OCI-LY3 (cell line): Measurements from ENCODE around the gene DCTN1.
A peak's percentile ranks its signal among the peaks of the same experiment; 100 is the strongest.

Source experiments
- H2AFZ ChIP-seq: fragments of 200-600, 300-600 bp; shearing (Covaris generic); 2 replicates; pipeline ENCODE4 v1.6.0; 2014; ENCODE audit warnings: antibody characterized with exemption, low read depth, low read length
- H3K27ac ChIP-seq: fragments of 200-600, 300-600 bp; sonication (generic); 2 replicates; pipeline ENCODE4 v1.5.1; 2014; ENCODE audit warnings: mild to moderate bottlenecking, low read length, moderate library complexity, mixed read lengths
- H3K27me3 ChIP-seq: fragments of 200-600, 300-600 bp; sonication (generic); 2 replicates; pipeline ENCODE4 v1.6.1; 2014; ENCODE audit warnings: low read depth, low read length, mixed read lengths
- H3K36me3 ChIP-seq: fragments of 200-600, 300-600 bp; sonication (generic); replicated peaks from 2 replicates; pipeline ENCODE3; 2014; ENCODE audit warnings: low read depth, low read length, mixed read lengths
- H3K4me1 ChIP-seq: fragments of 300-600, 200-600 bp; sonication (generic); 2 replicates; pipeline ENCODE4 v1.6.1; 2014; ENCODE audit warnings: low read length, mixed read lengths
- H3K4me2 ChIP-seq: fragments of 200-600, 300-600 bp; sonication (generic); 2 replicates; pipeline ENCODE4 v1.6.1; 2014; ENCODE audit warnings: low read length, mixed read lengths
- H3K4me3 ChIP-seq: fragments of 300-600, 200-600 bp; sonication (generic); 2 replicates; pipeline ENCODE4 v1.5.1; 2014; ENCODE audit warnings: antibody characterized with exemption, mild to moderate bottlenecking, low read length, moderate library complexity
- H3K79me2 ChIP-seq: fragments of 300-600, 200-600 bp; shearing (Covaris generic); 2 replicates; pipeline ENCODE4 v1.6.1; 2014; ENCODE audit warnings: mild to moderate bottlenecking, low read length, mixed read lengths
- H3K9ac ChIP-seq: fragments of 300-600, 200-600 bp; shearing (Covaris generic); 2 replicates; pipeline ENCODE4 v1.6.0; 2014; ENCODE audit warnings: mild to moderate bottlenecking, low read length, moderate library complexity
- H3K9me3 ChIP-seq: fragments of 200-600, 300-600 bp; shearing (Covaris generic); 2 replicates; pipeline ENCODE4 v1.6.1; 2014; ENCODE audit warnings: low read length, mixed read lengths; ENCODE audit not compliant: insufficient read depth
- H4K20me1 ChIP-seq: fragments of 200-600, 300-600 bp; sonication (generic); 2 replicates; pipeline ENCODE4 v1.6.1; 2016; ENCODE audit warnings: low read length, mixed read lengths; ENCODE audit not compliant: insufficient read depth
- CTCF ChIP-seq: fragments of 200-600, 300-600 bp; sonication (generic); IDR thresholded peaks from 2 replicates; pipeline ENCODE4 v1.5.1; 2014; ENCODE audit warnings: antibody characterized with exemption, low read length, low read depth
- EZH2phosphoT487 ChIP-seq: fragments of 200-600 bp; shearing (Covaris generic); IDR thresholded peaks from 2 replicates; pipeline ENCODE4 v1.6.1; 2018; ENCODE audit warnings: antibody characterized with exemption, mixed run types, low read depth

DCTN1 gene

GRCh38 chr2:74333896-74334586, 46.1 kb downstream of the DCTN1 start:
- Histone ChIP-seq H3K27ac (no peak overlapping the region), H3K36me3 (no peaks in the 10 kb centered on the region), H4K20me1 (no peaks in the 10 kb centered on the region), H2AFZ (no peak overlapping the region), H3K4me1 (peaks cover 9% of the 10 kb centered on the region), H3K4me3 (no peak overlapping the region), H3K9me3 (no peaks in the 10 kb centered on the region), H3K4me2 (no peak overlapping the region), H3K79me2 (no peaks in the 10 kb centered on the region), H3K27me3 (no peaks in the 10 kb centered on the region), H3K9ac (no peak overlapping the region)
- no peak for TF ChIP-seq EZH2phosphoT487
- no peak for TF ChIP-seq CTCF

- no peak overlapping the region for H2AFZ ChIP-seq
- H3K9ac ChIP-seq, result no peak overlapping the region
- H3K4me1 ChIP-seq, result peaks cover 9% of the 10 kb centered on the region
- no peak overlapping the region for H3K4me2 ChIP-seq
- no peaks in the 10 kb centered on the region for H4K20me1 ChIP-seq
- H3K79me2 ChIP-seq, result no peaks in the 10 kb centered on the region
- no peak overlapping the region for H3K4me3 ChIP-seq
- H3K27ac ChIP-seq, result no peak overlapping the region
- no peaks in the 10 kb centered on the region for H3K36me3 ChIP-seq
- H3K9me3 ChIP-seq, result no peaks in the 10 kb centered on the region
- no peak for TF ChIP-seq EZH2phosphoT487
- TF ChIP-seq CTCF, result peak; percentile 49
- H3K27me3 ChIP-seq, result no peaks in the 10 kb centered on the region
These were observed 46.9 kb downstream of the DCTN1 start for GRCh38 chr2:74333175-74333574.

DNA sequence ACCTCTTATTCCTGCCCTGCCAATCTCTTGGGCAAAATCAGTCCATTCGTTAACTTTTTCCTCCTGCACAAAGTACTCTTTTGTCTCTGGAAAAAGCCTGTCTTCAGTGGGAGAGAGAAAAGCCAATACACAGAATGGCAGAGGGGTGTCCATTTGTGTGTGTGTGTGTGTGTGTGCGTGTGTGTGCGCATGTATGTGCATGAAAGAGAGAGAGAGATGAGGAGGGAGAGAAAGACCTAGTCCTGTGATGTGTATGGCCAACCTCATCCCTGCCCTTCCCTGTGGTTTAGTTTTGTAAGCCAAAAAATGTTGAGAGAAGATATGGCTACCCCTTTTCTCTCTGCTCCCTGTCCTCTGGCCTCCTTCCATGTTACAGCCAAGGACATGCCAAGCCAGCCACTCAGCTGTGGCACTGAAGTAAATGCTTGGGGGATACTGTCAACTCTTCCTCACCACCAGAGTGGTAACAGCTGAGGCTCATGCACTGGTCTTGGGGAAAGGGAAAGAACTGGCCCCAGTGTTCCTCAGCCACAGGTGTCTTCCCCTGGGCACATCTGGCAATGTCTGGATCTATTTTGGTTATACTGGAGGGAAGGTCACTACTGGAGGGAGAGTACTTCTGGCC, 47.4 kb downstream of the DCTN1 start:
- Histone ChIP-seq H3K4me2 (no peak overlapping the region), H3K36me3 (no peaks in the 10 kb centered on the region), H3K27me3 (no peaks in the 10 kb centered on the region), H3K79me2 (no peaks in the 10 kb centered on the region), H3K9me3 (no peaks in the 10 kb centered on the region), H3K4me3 (no peak overlapping the region), H2AFZ (no peak overlapping the region), H3K9ac (no peak overlapping the region), H3K4me1 (peaks cover 9% of the 10 kb centered on the region), H3K27ac (no peak overlapping the region), H4K20me1 (no peaks in the 10 kb centered on the region)
- TF ChIP-seq CTCF, result no peak
- TF ChIP-seq EZH2phosphoT487, result no peak

GRCh38 chr2:74328573-74328972, 51.5 kb downstream of the DCTN1 start:
- Histone ChIP-seq H3K4me3 (no peak overlapping the region), H3K27ac (no peak overlapping the region)
- no peak for TF ChIP-seq CTCF
- no peak for TF ChIP-seq EZH2phosphoT487

More at GRCh38 chr2:74328573-74328972, 51.5 kb downstream of the DCTN1 start:
- Histone ChIP-seq H3K36me3 (no peaks in the 10 kb centered on the region), H3K4me2 (no peak overlapping the region), H3K4me1 (no peaks in the 10 kb centered on the region), H3K79me2 (no peaks in the 10 kb centered on the region), H4K20me1 (no peaks in the 10 kb centered on the region), H3K9ac (no peak overlapping the region), H3K27me3 (no peaks in the 10 kb centered on the region), H2AFZ (no peak overlapping the region), H3K9me3 (no peaks in the 10 kb centered on the region)
